ENCODE results near the gene NBAS. TPM values are rescaled to one million over a fixed set of nuclear protein-coding genes. Genes with fewer than 3 reads are reported as not detected.

Gene NBAS
- total RNA-seq, 1 experiment from 2014 or later = 36.3 TPM

DNA sequence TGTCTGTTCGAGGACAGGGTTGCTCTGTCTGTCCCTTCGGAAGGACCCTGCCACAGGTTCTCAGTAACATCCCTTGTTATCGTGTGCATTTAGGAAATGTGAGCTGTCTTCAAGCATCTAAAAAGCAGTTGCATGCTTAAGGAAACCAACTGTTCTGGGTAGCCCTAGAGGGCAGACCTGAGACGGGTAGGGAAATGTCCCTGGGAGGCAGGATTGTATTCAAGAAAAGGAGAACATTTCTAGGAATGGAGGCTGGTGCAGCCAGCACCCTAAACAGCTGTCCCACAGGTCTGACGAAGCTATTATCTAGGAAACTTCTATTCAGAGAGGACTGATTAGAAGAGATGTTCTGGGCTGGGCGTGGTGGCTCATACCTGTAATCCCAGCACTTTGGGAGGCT lies 414.2 kb downstream of the NBAS start:
- intact Hi-C loops (cut with micrococcal nuclease; ENCODE audit: unreplicated experiment) = no loop called here
- no peaks in the 10 kb centered on the region for H3K4me1 ChIP-seq (ENCODE audit: control insufficient read depth, insufficient read depth, low read length)
- CTCF ChIA-PET = no interaction called here
- no peak for DNase-seq (ENCODE audit: low read depth, low spot score)
- in situ Hi-C loops (cut with HindIII; ENCODE audit: low pct_unique_long_range_greater_than_20kb, low sequenced_read_pairs) = no loop called here
- TF ChIP-seq, protein P1, sequence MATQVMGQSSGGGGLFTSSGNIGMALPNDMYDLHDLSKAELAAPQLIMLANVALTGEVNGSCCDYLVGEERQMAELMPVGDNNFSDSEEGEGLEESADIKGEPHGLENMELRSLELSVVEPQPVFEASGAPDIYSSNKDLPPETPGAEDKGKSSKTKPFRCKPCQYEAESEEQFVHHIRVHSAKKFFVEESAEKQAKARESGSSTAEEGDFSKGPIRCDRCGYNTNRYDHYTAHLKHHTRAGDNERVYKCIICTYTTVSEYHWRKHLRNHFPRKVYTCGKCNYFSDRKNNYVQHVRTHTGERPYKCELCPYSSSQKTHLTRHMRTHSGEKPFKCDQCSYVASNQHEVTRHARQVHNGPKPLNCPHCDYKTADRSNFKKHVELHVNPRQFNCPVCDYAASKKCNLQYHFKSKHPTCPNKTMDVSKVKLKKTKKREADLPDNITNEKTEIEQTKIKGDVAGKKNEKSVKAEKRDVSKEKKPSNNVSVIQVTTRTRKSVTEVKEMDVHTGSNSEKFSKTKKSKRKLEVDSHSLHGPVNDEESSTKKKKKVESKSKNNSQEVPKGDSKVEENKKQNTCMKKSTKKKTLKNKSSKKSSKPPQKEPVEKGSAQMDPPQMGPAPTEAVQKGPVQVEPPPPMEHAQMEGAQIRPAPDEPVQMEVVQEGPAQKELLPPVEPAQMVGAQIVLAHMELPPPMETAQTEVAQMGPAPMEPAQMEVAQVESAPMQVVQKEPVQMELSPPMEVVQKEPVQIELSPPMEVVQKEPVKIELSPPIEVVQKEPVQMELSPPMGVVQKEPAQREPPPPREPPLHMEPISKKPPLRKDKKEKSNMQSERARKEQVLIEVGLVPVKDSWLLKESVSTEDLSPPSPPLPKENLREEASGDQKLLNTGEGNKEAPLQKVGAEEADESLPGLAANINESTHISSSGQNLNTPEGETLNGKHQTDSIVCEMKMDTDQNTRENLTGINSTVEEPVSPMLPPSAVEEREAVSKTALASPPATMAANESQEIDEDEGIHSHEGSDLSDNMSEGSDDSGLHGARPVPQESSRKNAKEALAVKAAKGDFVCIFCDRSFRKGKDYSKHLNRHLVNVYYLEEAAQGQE (IDR thresholded peaks at IDR 0.05; ENCODE audit: insufficient read depth in 1 of 2, low read depth in 2 of 2, low read length in 1 of 2) = no peak
- TF ChIP-seq SIN3A (IDR thresholded peaks at IDR 0.05; ENCODE audit: borderline replicate concordance, insufficient read depth, low read depth, low read length) = no peak
- no TSS peak for BruUV-seq (replicated peaks)
- H3K4me3 ChIP-seq (ENCODE audit: low read depth in 2 of 2, low read length in 2 of 2) = no peak overlapping the region
- no peaks in the 10 kb centered on the region for H3K36me3 ChIP-seq (ENCODE audit: control insufficient read depth, insufficient read depth, low read length)
- no peak overlapping the region for H3K27ac ChIP-seq (ENCODE audit: low read length)
- H3K27me3 ChIP-seq (ENCODE audit: control insufficient read depth, insufficient read depth, low read length) = no peaks in the 10 kb centered on the region
- no peak for ATAC-seq
- POLR2A ChIA-PET = no interaction called here
- no peaks in the 10 kb centered on the region for H3K9me3 ChIP-seq (ENCODE audit: control insufficient read depth, insufficient read depth, low read depth, low read length)

DNA sequence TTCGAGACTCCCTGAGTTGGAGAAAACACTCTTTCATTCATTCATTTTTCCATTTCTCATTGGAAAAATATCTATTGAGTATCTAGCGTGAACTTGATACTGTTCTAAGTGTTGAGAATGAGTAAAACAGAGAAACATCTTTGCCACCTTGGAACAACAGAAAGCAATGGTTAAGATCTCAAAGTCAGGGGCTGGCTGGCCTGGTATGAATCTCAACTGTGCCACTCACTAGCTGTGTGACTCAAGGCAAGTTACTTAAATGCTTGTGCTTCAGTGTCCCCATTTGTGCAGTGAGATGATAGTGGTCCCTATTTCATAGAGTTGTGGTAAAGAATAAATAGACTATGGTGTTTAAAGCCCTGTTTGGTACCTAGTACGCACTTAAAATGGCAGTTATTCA lies 415.2 kb downstream of the NBAS start:
- POLR2A ChIA-PET = no interaction called here
- TF ChIP-seq, protein P2, sequence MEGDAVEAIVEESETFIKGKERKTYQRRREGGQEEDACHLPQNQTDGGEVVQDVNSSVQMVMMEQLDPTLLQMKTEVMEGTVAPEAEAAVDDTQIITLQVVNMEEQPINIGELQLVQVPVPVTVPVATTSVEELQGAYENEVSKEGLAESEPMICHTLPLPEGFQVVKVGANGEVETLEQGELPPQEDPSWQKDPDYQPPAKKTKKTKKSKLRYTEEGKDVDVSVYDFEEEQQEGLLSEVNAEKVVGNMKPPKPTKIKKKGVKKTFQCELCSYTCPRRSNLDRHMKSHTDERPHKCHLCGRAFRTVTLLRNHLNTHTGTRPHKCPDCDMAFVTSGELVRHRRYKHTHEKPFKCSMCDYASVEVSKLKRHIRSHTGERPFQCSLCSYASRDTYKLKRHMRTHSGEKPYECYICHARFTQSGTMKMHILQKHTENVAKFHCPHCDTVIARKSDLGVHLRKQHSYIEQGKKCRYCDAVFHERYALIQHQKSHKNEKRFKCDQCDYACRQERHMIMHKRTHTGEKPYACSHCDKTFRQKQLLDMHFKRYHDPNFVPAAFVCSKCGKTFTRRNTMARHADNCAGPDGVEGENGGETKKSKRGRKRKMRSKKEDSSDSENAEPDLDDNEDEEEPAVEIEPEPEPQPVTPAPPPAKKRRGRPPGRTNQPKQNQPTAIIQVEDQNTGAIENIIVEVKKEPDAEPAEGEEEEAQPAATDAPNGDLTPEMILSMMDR (IDR thresholded peaks at IDR 0.05) = no peak
- TF ChIP-seq TCF7L2 (IDR thresholded peaks at IDR 0.05; ENCODE audit: low read depth, low read length) = no peak
- H3K27me3 ChIP-seq (ENCODE audit: control insufficient read depth, insufficient read depth, low read length) = no peaks in the 10 kb centered on the region
- H3K9me3 ChIP-seq (ENCODE audit: control insufficient read depth, insufficient read depth, low read depth, low read length) = no peaks in the 10 kb centered on the region
- ATAC-seq (no peak), DNase-seq (ENCODE audit: low read depth, low spot score) (no peak)
- CTCF ChIA-PET = no interaction called here
- intact Hi-C loops (cut with micrococcal nuclease; ENCODE audit: unreplicated experiment) (no loop called here), in situ Hi-C loops (cut with HindIII; ENCODE audit: low pct_unique_long_range_greater_than_20kb, low sequenced_read_pairs) (no loop called here)
- no peak overlapping the region for H3K27ac ChIP-seq (ENCODE audit: low read length)
- no peaks in the 10 kb centered on the region for H3K36me3 ChIP-seq (ENCODE audit: control insufficient read depth, insufficient read depth, low read length)
- H3K4me1 ChIP-seq (ENCODE audit: control insufficient read depth, insufficient read depth, low read length) = no peaks in the 10 kb centered on the region
- no peak overlapping the region for H3K4me3 ChIP-seq (ENCODE audit: low read depth in 2 of 2, low read length in 2 of 2)
- no TSS peak for BruUV-seq (replicated peaks)

DNA sequence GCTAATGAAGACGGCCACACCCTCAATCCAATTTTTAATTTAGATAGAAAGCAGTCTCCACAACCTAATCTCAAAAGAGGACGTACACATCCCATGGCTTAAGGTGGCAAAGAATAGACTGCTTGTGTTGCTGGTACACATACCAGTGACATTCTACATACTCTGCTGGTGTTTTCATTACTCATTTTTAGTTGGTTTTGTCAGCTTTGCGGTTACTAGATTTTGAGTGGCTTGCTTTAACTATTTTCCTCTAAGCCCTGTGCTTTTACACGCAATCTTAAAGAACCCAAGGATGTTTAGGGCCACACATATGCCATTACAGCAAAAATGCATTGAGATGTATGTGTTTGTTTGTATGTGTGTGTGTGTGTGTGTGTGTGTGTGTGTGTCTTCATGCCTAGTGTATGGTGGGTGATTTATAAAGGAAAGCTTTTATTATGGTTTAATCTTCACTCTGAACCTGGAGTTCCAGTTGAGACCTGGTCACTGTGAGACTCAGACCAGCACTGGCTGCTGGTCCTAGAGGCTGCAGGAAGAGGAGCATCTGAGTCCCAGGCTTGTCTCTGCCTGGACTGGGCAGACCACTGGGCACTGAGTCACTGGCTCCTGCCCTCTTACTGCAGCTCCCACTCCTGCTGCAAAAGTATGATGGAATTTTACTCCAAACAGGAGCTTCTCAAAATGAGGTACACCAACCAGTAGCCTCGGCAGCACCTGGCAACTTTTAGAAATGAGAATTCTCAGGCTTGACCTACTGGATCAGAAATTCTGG lies 415.9 kb downstream of the NBAS start:
- Histone ChIP-seq H3K36me3 (ENCODE audit: control insufficient read depth, insufficient read depth, low read length) (no peaks in the 10 kb centered on the region), H3K9me3 (ENCODE audit: control insufficient read depth, insufficient read depth, low read depth, low read length) (no peaks in the 10 kb centered on the region), H3K27ac (ENCODE audit: low read length) (no peak overlapping the region), H3K4me3 (ENCODE audit: low read depth in 2 of 2, low read length in 2 of 2) (no peak overlapping the region), H3K27me3 (ENCODE audit: control insufficient read depth, insufficient read depth, low read length) (no peaks in the 10 kb centered on the region), H3K4me1 (ENCODE audit: control insufficient read depth, insufficient read depth, low read length) (no peaks in the 10 kb centered on the region)
- POLR2A ChIA-PET = no interaction called here
- no peak for DNase-seq (ENCODE audit: low read depth, low spot score)
- in situ Hi-C loops (cut with HindIII; ENCODE audit: low pct_unique_long_range_greater_than_20kb, low sequenced_read_pairs) = no loop called here
- no peak for ATAC-seq
- no TSS peak for BruUV-seq (replicated peaks)
- intact Hi-C loops (cut with micrococcal nuclease; ENCODE audit: unreplicated experiment) = no loop called here
- TF ChIP-seq, protein P1 (IDR thresholded peaks at IDR 0.05; ENCODE audit: insufficient read depth in 1 of 2, low read depth in 2 of 2, low read length in 1 of 2) = no peak
- TF ChIP-seq TCF7L2 (IDR thresholded peaks at IDR 0.05; ENCODE audit: low read depth, low read length) = no peak
- no peak for TF ChIP-seq SIN3A (IDR thresholded peaks at IDR 0.05; ENCODE audit: borderline replicate concordance, insufficient read depth, low read depth, low read length)
- TF ChIP-seq, protein P2 (IDR thresholded peaks at IDR 0.05) = no peak
- TF ChIP-seq POLR2AphosphoS5 (IDR thresholded peaks at IDR 0.05; ENCODE audit: low read depth, low read length) = no peak
- CTCF ChIA-PET = no interaction called here

Data from Panc1 (cell line).